Keratinocyte (primary cell): Measurements from ENCODE around the gene ENPP3. TPM values are rescaled to one million over a fixed set of nuclear protein-coding genes. Genes with fewer than 3 reads are reported as not detected.

Experiments
- DNase-seq: peaks from one replicate; pipeline ENCODE4 v3.0.0-alpha.2; 2011; ENCODE audit warnings: low read depth, missing footprints, low spot score
- FAIRE-seq: peaks from 2 replicates; lab custom pipeline; 2011; peaks lifted over from hg19 to GRCh38; lab: Jason Lieb, UNC
- H2AFZ ChIP-seq: 2 replicates; pipeline ENCODE4 v1.6.0; 2012; ENCODE audit warnings: low read length, control low read depth, inconsistent platforms; ENCODE audit not compliant: control insufficient read depth
- H3K27ac ChIP-seq: 2 replicates; pipeline ENCODE4 v1.5.1; 2011; ENCODE audit warnings: low read length; ENCODE audit not compliant: control insufficient read depth, insufficient read depth
- H3K27me3 ChIP-seq: 3 replicates; pipeline ENCODE4 v1.6.0; 2011; ENCODE audit warnings: low read length; ENCODE audit not compliant: control insufficient read depth, insufficient read depth; ENCODE audit errors: extremely low read depth
- H3K36me3 ChIP-seq, 2 experiments: 2 replicates in 1 of 2; 3 replicates in 1 of 2; pipeline ENCODE4 v1.5.1; 2011; ENCODE audit warnings: low read length in 2 of 2, mild to moderate bottlenecking in 1 of 2; ENCODE audit not compliant: control insufficient read depth in 2 of 2, insufficient read depth in 2 of 2; ENCODE audit errors: extremely low read depth in 1 of 2
- H3K4me1 ChIP-seq: 3 replicates; pipeline ENCODE4 v1.5.1; 2011; ENCODE audit warnings: low read length; ENCODE audit not compliant: control insufficient read depth, insufficient read depth; ENCODE audit errors: extremely low read depth
- H3K4me2 ChIP-seq: 3 replicates; pipeline ENCODE4 v1.6.0; 2011; ENCODE audit warnings: low read depth, low read length; ENCODE audit not compliant: control insufficient read depth, insufficient read depth; ENCODE audit errors: extremely low read depth
- H3K4me3 ChIP-seq, 3 experiments: fragments of 200-600 bp in 1 of 3; sonication (generic) in 1 of 3; 2 replicates in 2 of 3; 3 replicates in 1 of 3; pipeline ENCODE4 v1.5.1; 2011 to 2016; ENCODE audit warnings: low read length in 3 of 3, mild to moderate bottlenecking in 3 of 3, control low read depth in 2 of 3, inconsistent platforms in 1 of 3, low read depth in 1 of 3, mixed read lengths in 1 of 3, mixed run types in 1 of 3, moderate library complexity in 1 of 3; ENCODE audit not compliant: control insufficient read depth in 2 of 3, insufficient read depth in 2 of 3; ENCODE audit errors: extremely low read depth in 1 of 3
- H3K79me2 ChIP-seq: 2 replicates; pipeline ENCODE4 v1.6.0; 2012; ENCODE audit warnings: low read length; ENCODE audit not compliant: control insufficient read depth, insufficient read depth
- H3K9ac ChIP-seq: 3 replicates; pipeline ENCODE4 v1.6.0; 2011; ENCODE audit warnings: low read length; ENCODE audit not compliant: control insufficient read depth, insufficient read depth; ENCODE audit errors: extremely low read depth
- H3K9me1 ChIP-seq: 3 replicates; pipeline ENCODE4 v1.6.0; 2011; ENCODE audit warnings: low read length; ENCODE audit not compliant: control insufficient read depth, insufficient read depth; ENCODE audit errors: extremely low read depth
- H3K9me3 ChIP-seq: 2 replicates; pipeline ENCODE4 v1.5.1; 2012; ENCODE audit warnings: low read depth, low read length; ENCODE audit not compliant: control insufficient read depth
- H4K20me1 ChIP-seq: 3 replicates; pipeline ENCODE4 v1.6.0; 2011; ENCODE audit warnings: low read length; ENCODE audit not compliant: control insufficient read depth, insufficient read depth; ENCODE audit errors: extremely low read depth
- CTCF ChIP-seq, 3 experiments: IDR thresholded peaks in 1 of 3; conservative IDR thresholded peaks in 1 of 3; optimal IDR thresholded peaks in 1 of 3; 2 replicates in 2 of 3; 3 replicates in 1 of 3; pipeline versions ENCODE3 to v1.5.1; 2011; ENCODE audit warnings: low read length in 3 of 3, mild to moderate bottlenecking in 3 of 3, moderate library complexity in 2 of 3, control low read depth in 1 of 3, inconsistent platforms in 1 of 3; ENCODE audit not compliant: insufficient read depth in 2 of 3; ENCODE audit errors: extremely low read depth in 1 of 3
- EZH2 ChIP-seq: IDR thresholded peaks from one replicate; pipeline ENCODE4 v1.6.1; 2012; ENCODE audit warnings: inconsistent platforms, mild to moderate bottlenecking, low read length, moderate library complexity
- dilution Hi-C: fragments of 300-500 bp; cut with MboI; formaldehyde crosslinking; loops from one replicate; pipeline ENCODE4 v1.7.0; 2020; ENCODE audit warnings: low sequenced_read_pairs; ENCODE audit not compliant: extremely low pct_ligation_motif_present
- polyA plus RNA-seq, 5 experiments: library from polyadenylated mRNA; depleted of rRNA in 3 of 5; stranded (reverse) in 3 of 5; stranded (forward) in 1 of 5; unstranded in 1 of 5; fragments of >200 nt; gene quantifications; 1 replicate in 1 of 5; 2 replicates in 3 of 5; 3 replicates in 1 of 5; pipeline versions ENCODE4 v1.2.1 to v1.2.3, GENCODE V29; 2011 to 2012; ENCODE audit warnings: missing spikeins in 2 of 5, low read depth in 1 of 5, low replicate concordance in 1 of 5

Gene ENPP3
- polyA plus RNA-seq, 1 donor (not counting 4 experiments of a cell fraction or from before 2014, with no cell fraction given), result not detected

GRCh38 chr6:131766631-131767030 is 129.5 kb downstream of the ENPP3 start:
- Histone ChIP-seq H3K79me2 (no peaks in the 10 kb centered on the region), H3K9me1 (no peaks in the 10 kb centered on the region), H3K27me3 (no peaks in the 10 kb centered on the region), H3K27ac (no peak overlapping the region), H2AFZ (no peak overlapping the region), H3K4me2 (no peak overlapping the region), H3K9me3 (no peaks in the 10 kb centered on the region), H3K4me3 (no peak overlapping the region), H3K9ac (no peak overlapping the region), H3K36me3 (no peaks in the 10 kb centered on the region), H4K20me1 (no peaks in the 10 kb centered on the region), H3K4me1 (no peaks in the 10 kb centered on the region)
- dilution Hi-C loops, result no loop called here
- no peak for FAIRE-seq
- no peak for DNase-seq
- TF ChIP-seq CTCF (optimal IDR thresholded peaks at IDR 0.05 in 1 of 3, IDR thresholded peaks at IDR 0.05 in 1 of 3, conservative IDR thresholded peaks at IDR 0.05 in 1 of 3; ENCODE audit: extremely low read depth in 1 of 3, insufficient read depth in 2 of 3, low read length in 3 of 3) (no peak), EZH2 (no peak)

- Histone ChIP-seq H3K4me2 (no peak overlapping the region), H3K27ac (no peak overlapping the region), H3K9me1 (no peaks in the 10 kb centered on the region), H3K36me3 (no peaks in the 10 kb centered on the region), H3K9me3 (no peaks in the 10 kb centered on the region), H3K27me3 (no peaks in the 10 kb centered on the region), H3K4me1 (no peaks in the 10 kb centered on the region), H3K79me2 (no peaks in the 10 kb centered on the region), H2AFZ (no peak overlapping the region), H3K4me3 (no peak overlapping the region), H3K9ac (no peak overlapping the region), H4K20me1 (no peaks in the 10 kb centered on the region)
- DNase-seq, result no peak
- FAIRE-seq, result no peak
- no peak for TF ChIP-seq CTCF (optimal IDR thresholded peaks at IDR 0.05 in 1 of 3, IDR thresholded peaks at IDR 0.05 in 1 of 3, conservative IDR thresholded peaks at IDR 0.05 in 1 of 3; ENCODE audit: extremely low read depth in 1 of 3, insufficient read depth in 2 of 3, low read length in 3 of 3)
- TF ChIP-seq EZH2, result no peak
- dilution Hi-C loops, result no loop called here
These were observed 131.9 kb downstream of the ENPP3 start for GRCh38 chr6:131768964-131769363.
